ENCODE measurements around the gene TESK2. TPM values are rescaled to one million over a fixed set of nuclear protein-coding genes. Genes with fewer than 3 reads are reported as not detected.

Gene TESK2
- polyA plus RNA-seq, 1 donor from 2014 or later = 0.51 TPM

- Histone ChIP-seq H3K79me2 (replicated peaks; ENCODE audit: insufficient read depth, low read length) (no peaks in the 10 kb centered on the region), H3K27ac (ENCODE audit: low read length) (no peak overlapping the region), H3K9me2 (ENCODE audit: insufficient read depth, low read length) (no peaks in the 10 kb centered on the region), H3K36me3 (ENCODE audit: insufficient read depth, low read length) (no peaks in the 10 kb centered on the region), H3K9ac (ENCODE audit: low read length) (no peak overlapping the region), H4K20me1 (ENCODE audit: insufficient read depth) (no peaks in the 10 kb centered on the region), H3K4me3 (ENCODE audit: low read length) (no peak overlapping the region), H3K9me3 (ENCODE audit: low read length) (no peaks in the 10 kb centered on the region), H3K4me2 (ENCODE audit: low read length) (no peak overlapping the region), H3F3A (ENCODE audit: insufficient read depth, low read length, poor library complexity, severe bottlenecking) (no peaks in the 10 kb centered on the region), H2AFZ (ENCODE audit: low read depth, low read length) (no peak overlapping the region), H3K27me3 (ENCODE audit: insufficient read depth, low read depth, low read length) (no peaks in the 10 kb centered on the region)
- TF ChIP-seq SMC3 (conservative IDR thresholded peaks at IDR 0.05; ENCODE audit: poor library complexity) (no peak), POLR2AphosphoS5 (IDR thresholded peaks at IDR 0.05) (no peak), CTCF (IDR thresholded peaks at IDR 0.05; ENCODE audit: poor library complexity, severe bottlenecking) (no peak), TAF1 (IDR thresholded peaks at IDR 0.05; ENCODE audit: low read depth) (no peak), EZH2 (IDR thresholded peaks at IDR 0.05; ENCODE audit: borderline replicate concordance, insufficient read depth, low read length, poor library complexity, severe bottlenecking) (no peak), EP300 (conservative IDR thresholded peaks at IDR 0.05; ENCODE audit: poor library complexity, severe bottlenecking) (no peak), MXI1 (conservative IDR thresholded peaks at IDR 0.05; ENCODE audit: poor library complexity, severe bottlenecking) (no peak), REST (IDR thresholded peaks at IDR 0.05; ENCODE audit: borderline replicate concordance) (no peak), RAD21 (conservative IDR thresholded peaks at IDR 0.05) (no peak)
Measured at GRCh38 chr1:45479039-45479748, 11.8 kb downstream of the TESK2 start.

DNA sequence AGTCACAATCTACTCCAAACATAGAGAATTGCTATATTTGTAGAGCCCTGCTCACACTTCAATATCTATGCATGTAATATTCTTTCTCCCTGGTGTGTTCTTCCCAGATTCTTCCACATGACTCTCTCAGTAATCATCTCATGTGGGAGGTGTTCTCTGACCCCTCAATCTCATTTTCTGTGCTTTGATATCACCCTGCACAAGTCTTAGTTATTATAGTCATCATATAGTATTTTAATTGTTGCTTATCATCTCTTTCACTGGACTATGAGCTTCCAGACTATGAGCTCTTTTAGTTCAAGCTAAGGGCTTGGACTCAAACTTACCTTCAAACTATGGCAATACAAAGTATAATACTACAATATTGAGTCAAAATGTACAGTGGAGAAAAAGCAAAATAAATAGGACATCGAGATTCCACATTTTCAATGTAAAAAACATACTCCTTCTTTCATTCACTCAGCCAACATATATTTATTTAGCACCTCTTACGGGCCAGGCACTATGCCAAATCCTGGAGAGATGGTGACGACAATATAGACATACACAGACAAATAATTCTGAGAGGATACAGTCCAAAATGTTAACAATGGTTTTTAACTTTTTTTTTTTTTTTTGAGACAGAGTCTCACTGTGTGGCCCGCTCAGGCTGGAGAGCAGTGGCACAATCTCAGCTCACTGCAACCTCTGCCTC, 12.7 kb downstream of the TESK2 start:
- no peak overlapping the region for H2AFZ ChIP-seq (ENCODE audit: low read depth, low read length)
- H3K4me2 ChIP-seq (ENCODE audit: low read length) = no peak overlapping the region
- no peaks in the 10 kb centered on the region for H4K20me1 ChIP-seq (ENCODE audit: insufficient read depth)
- H3K36me3 ChIP-seq (ENCODE audit: insufficient read depth, low read length) = no peaks in the 10 kb centered on the region
- H3K27ac ChIP-seq (ENCODE audit: low read length) = no peak overlapping the region
- H3K9me3 ChIP-seq (ENCODE audit: low read length) = no peaks in the 10 kb centered on the region
- H3F3A ChIP-seq (ENCODE audit: insufficient read depth, low read length, poor library complexity, severe bottlenecking) = no peaks in the 10 kb centered on the region
- H3K4me3 ChIP-seq (ENCODE audit: low read length) = no peak overlapping the region
- no peaks in the 10 kb centered on the region for H3K27me3 ChIP-seq (ENCODE audit: insufficient read depth, low read depth, low read length)
- TF ChIP-seq EZH2 (IDR thresholded peaks at IDR 0.05; ENCODE audit: borderline replicate concordance, insufficient read depth, low read length, poor library complexity, severe bottlenecking) = no peak
- no peak for TF ChIP-seq TAF1 (IDR thresholded peaks at IDR 0.05; ENCODE audit: low read depth)
- no peak for TF ChIP-seq REST (IDR thresholded peaks at IDR 0.05; ENCODE audit: borderline replicate concordance)
- TF ChIP-seq EP300 (conservative IDR thresholded peaks at IDR 0.05; ENCODE audit: poor library complexity, severe bottlenecking) = no peak
- TF ChIP-seq CTCF (IDR thresholded peaks at IDR 0.05; ENCODE audit: poor library complexity, severe bottlenecking) = no peak
- no peak for TF ChIP-seq SMC3 (conservative IDR thresholded peaks at IDR 0.05; ENCODE audit: poor library complexity)
- H3K9me2 ChIP-seq (ENCODE audit: insufficient read depth, low read length) = no peaks in the 10 kb centered on the region
- H3K79me2 ChIP-seq (replicated peaks; ENCODE audit: insufficient read depth, low read length) = no peaks in the 10 kb centered on the region
- no peak overlapping the region for H3K9ac ChIP-seq (ENCODE audit: low read length)

All from neural cell (in vitro differentiated cells).